TTC549 (cell line): Measurements from ENCODE around the gene GUK1.

ENCODE experiments used
- FAIRE-seq: peaks from 2 replicates; lab custom pipeline; 2012; peaks lifted over from hg19 to GRCh38; lab: Jason Lieb, UNC

GUK1 gene

GRCh38 chr1:228131766-228132165, 8.3 kb upstream of the GUK1 start:
- no peak for FAIRE-seq

- no peak for FAIRE-seq
Observed at GRCh38 chr1:228134591-228134990, 5.5 kb upstream of the GUK1 start.

- no peak for FAIRE-seq
Observed at GRCh38 chr1:228136901-228137300, 3.2 kb upstream of the GUK1 start.

- no peak for FAIRE-seq
Observed at GRCh38 chr1:228139406-228139930, 611 bp upstream of the GUK1 start.

- FAIRE-seq: no peak
Observed at GRCh38 chr1:228140724-228141225, 696 bp downstream of the GUK1 start.

- FAIRE-seq: no peak
Observed at GRCh38 chr1:228141226-228142044, 1.4 kb downstream of the GUK1 start.

GRCh38 chr1:228142155-228142691, 2.1 kb downstream of the GUK1 start:
- no peak for FAIRE-seq

- FAIRE-seq: no peak
Observed at GRCh38 chr1:228142701-228143136, 2.6 kb downstream of the GUK1 start.

GRCh38 chr1:228143480-228144192, 3.6 kb downstream of the GUK1 start:
- no peak for FAIRE-seq

GRCh38 chr1:228144193-228144992, 4.3 kb downstream of the GUK1 start:
- FAIRE-seq: no peak

- FAIRE-seq: no peak
Observed at GRCh38 chr1:228144993-228145343, 4.9 kb downstream of the GUK1 start.

GRCh38 chr1:228145463-228146416, 5.7 kb downstream of the GUK1 start:
- no peak for FAIRE-seq

GRCh38 chr1:228146417-228147150, 6.5 kb downstream of the GUK1 start:
- no peak for FAIRE-seq

- no peak for FAIRE-seq
Observed at GRCh38 chr1:228147151-228147693, 7.1 kb downstream of the GUK1 start.

- no peak for FAIRE-seq
Observed at GRCh38 chr1:228147768-228148167, 7.7 kb downstream of the GUK1 start.

GRCh38 chr1:228148196-228148861, 8.2 kb downstream of the GUK1 start:
- FAIRE-seq: no peak

- no peak for FAIRE-seq
Observed at GRCh38 chr1:228148935-228149405, 8.9 kb downstream of the GUK1 start.

- no peak for FAIRE-seq
Observed at GRCh38 chr1:228149406-228150119, 9.5 kb downstream of the GUK1 start, which contains the start of gene GJC2. TSS of gene GJC2 (plus strand) at chr1:228149930. CDS start at chr1:228157759, 7,829 bp downstream.

- FAIRE-seq: no peak
Observed at GRCh38 chr1:228150120-228150460, 10.0 kb downstream of the GUK1 start.
